H1 (cell line): ENCODE data around the gene FAM83B. TPM values are rescaled to one million over a fixed set of nuclear protein-coding genes. Genes with fewer than 3 reads are reported as not detected.

Experiments
- CTCF ChIA-PET: fragments of 300-600 bp; sonication (Branson Sonifier 250); formaldehyde crosslinking; loops from one replicate; lab custom pipeline; 2021; ENCODE audit not compliant: partially characterized antibody; lab: Charles Lee
- POLR2A ChIA-PET: fragments of 300-600 bp; sonication (Branson Sonifier 250); formaldehyde crosslinking; loops from one replicate; lab custom pipeline; 2021; ENCODE audit warnings: inconsistent platforms; ENCODE audit not compliant: partially characterized antibody; lab: Charles Lee
- DNase-seq, 2 experiments: peaks; one replicate each; pipeline versions ENCODE4 v3.0.0 to v3.0.0-alpha.2; 2010 to 2022; ENCODE audit warnings: low spot score in 2 of 2, low read depth in 1 of 2, mixed read lengths in 1 of 2
- FAIRE-seq: peaks from 2 replicates; lab custom pipeline; 2011; peaks lifted over from hg19 to GRCh38; lab: Jason Lieb, UNC
- H2AFZ ChIP-seq: 2 replicates; pipeline ENCODE4 v1.8.1; 2012; ENCODE audit warnings: low read length, inconsistent platforms
- H2AK5ac ChIP-seq: 2 replicates; pipeline ENCODE4 v1.6.1; 2013; ENCODE audit warnings: low read depth, low read length
- H2BK120ac ChIP-seq: replicated peaks from 2 replicates; pipeline ENCODE3; 2013; ENCODE audit warnings: low read depth, low read length, inconsistent platforms
- H2BK12ac ChIP-seq: 2 replicates; pipeline ENCODE4 v1.6.1; 2013; ENCODE audit warnings: low read depth, low read length
- H2BK15ac ChIP-seq: 2 replicates; pipeline ENCODE4 v1.6.1; 2013; ENCODE audit warnings: low read length
- H2BK20ac ChIP-seq: 2 replicates; pipeline ENCODE4 v1.6.1; 2013; ENCODE audit warnings: low read length
- H2BK5ac ChIP-seq: 2 replicates; pipeline ENCODE4 v1.6.1; 2013; ENCODE audit warnings: low read depth, low read length
- H3K14ac ChIP-seq: 2 replicates; pipeline ENCODE4 v1.6.1; 2013; ENCODE audit warnings: inconsistent platforms; ENCODE audit not compliant: insufficient read length
- H3K18ac ChIP-seq: 2 replicates; pipeline ENCODE4 v1.6.1; 2013; ENCODE audit warnings: low read length; ENCODE audit errors: extremely low read depth
- H3K23ac ChIP-seq: 2 replicates; pipeline ENCODE4 v1.6.1; 2013; ENCODE audit warnings: inconsistent platforms; ENCODE audit not compliant: insufficient read length
- H3K23me2 ChIP-seq: 2 replicates; pipeline ENCODE4 v1.6.1; 2013; ENCODE audit warnings: low read depth, low read length
- H3K27ac ChIP-seq: 2 replicates; pipeline ENCODE4 v1.6.1; 2011; ENCODE audit warnings: low read depth, low read length, inconsistent platforms
- H3K27me3 ChIP-seq, 4 experiments: replicated peaks in 1 of 4; 1 replicate in 1 of 4; 2 replicates in 3 of 4; pipeline versions ENCODE4 v1.6.1 to v1.8.1; 2011 to 2013; ENCODE audit warnings: low read length in 3 of 4, mild to moderate bottlenecking in 3 of 4, inconsistent platforms in 2 of 4, mixed read lengths in 2 of 4, moderate library complexity in 1 of 4; ENCODE audit not compliant: control insufficient read depth in 3 of 4, insufficient read depth in 3 of 4; ENCODE audit errors: extremely low read depth in 1 of 4
- H3K36me3 ChIP-seq, 4 experiments: 2 replicates each; pipeline versions ENCODE4 v1.6.1 to v1.8.1; 2011 to 2013; ENCODE audit warnings: mild to moderate bottlenecking in 4 of 4, low read length in 3 of 4, moderate library complexity in 2 of 4, control low read depth in 1 of 4, inconsistent platforms in 1 of 4; ENCODE audit not compliant: insufficient read depth in 4 of 4, control insufficient read depth in 2 of 4
- H3K4ac ChIP-seq: replicated peaks from 2 replicates; pipeline ENCODE3; 2013; ENCODE audit warnings: low read length, low read depth, mixed read lengths, inconsistent platforms; ENCODE audit not compliant: insufficient read length
- H3K4me1 ChIP-seq, 4 experiments: replicated peaks in 1 of 4; 1 replicate in 1 of 4; 2 replicates in 3 of 4; pipeline versions ENCODE4 v1.6.1 to v1.8.1; 2011 to 2013; ENCODE audit warnings: low read length in 3 of 4, inconsistent platforms in 2 of 4, mixed read lengths in 1 of 4; ENCODE audit not compliant: insufficient read depth in 4 of 4, control insufficient read depth in 3 of 4
- H3K4me2 ChIP-seq, 2 experiments: 2 replicates each; pipeline versions ENCODE4 v1.6.1 to v1.8.1; 2011 to 2013; ENCODE audit warnings: low read depth in 2 of 2, low read length in 2 of 2, control low read depth in 1 of 2, inconsistent platforms in 1 of 2, mild to moderate bottlenecking in 1 of 2; ENCODE audit not compliant: insufficient read depth in 1 of 2
- H3K4me3 ChIP-seq, 4 experiments: fragments of 200-600, 300-600 bp in 1 of 4; sonication (generic), shearing (Covaris generic), sonication (Bioruptor Twin) in 1 of 4; 2 replicates each; pipeline versions ENCODE4 v1.5.1 to v1.8.1; 2011 to 2016; ENCODE audit warnings: low read length in 4 of 4, low read depth in 3 of 4, control low read depth in 2 of 4, inconsistent platforms in 2 of 4, mild to moderate bottlenecking in 2 of 4, mixed read lengths in 1 of 4, moderate library complexity in 1 of 4; ENCODE audit not compliant: insufficient read depth in 2 of 4; ENCODE audit errors: extremely low read depth in 1 of 4
- H3K56ac ChIP-seq: replicated peaks from 2 replicates; pipeline ENCODE3; 2013; ENCODE audit warnings: low read depth, mild to moderate bottlenecking, mixed read lengths, low read length, inconsistent platforms; ENCODE audit not compliant: insufficient read length
- H3K79me1 ChIP-seq: 2 replicates; pipeline ENCODE4 v1.6.1; 2013; ENCODE audit warnings: low read depth, low read length, control low read depth
- H3K79me2 ChIP-seq, 2 experiments: 2 replicates each; pipeline versions ENCODE4 v1.6.1 to v1.8.1; 2012 to 2013; ENCODE audit warnings: low read length in 2 of 2, mild to moderate bottlenecking in 2 of 2, inconsistent platforms in 1 of 2; ENCODE audit not compliant: insufficient read depth in 2 of 2, control insufficient read depth in 1 of 2
- H3K9ac ChIP-seq, 4 experiments: replicated peaks in 1 of 4; 1 replicate in 1 of 4; 2 replicates in 3 of 4; pipeline versions ENCODE4 v1.6.1 to v1.8.1; 2011 to 2013; ENCODE audit warnings: low read depth in 3 of 4, low read length in 3 of 4, control low read depth in 2 of 4, mild to moderate bottlenecking in 2 of 4, moderate library complexity in 2 of 4, inconsistent platforms in 1 of 4; ENCODE audit errors: extremely low read depth in 1 of 4
- H3K9me3 ChIP-seq, 2 experiments: 2 replicates each; pipeline versions ENCODE4 v1.6.1 to v1.8.1; 2012 to 2013; ENCODE audit warnings: mild to moderate bottlenecking in 2 of 2, moderate library complexity in 2 of 2, control low read depth in 1 of 2, inconsistent platforms in 1 of 2, low read depth in 1 of 2, low read length in 1 of 2, mixed read lengths in 1 of 2; ENCODE audit not compliant: insufficient read depth in 2 of 2
- H4K20me1 ChIP-seq, 2 experiments: replicated peaks in 1 of 2; 2 replicates each; pipeline versions ENCODE3 to v1.8.1; 2011 to 2013; ENCODE audit warnings: inconsistent platforms in 2 of 2, low read length in 2 of 2, mild to moderate bottlenecking in 1 of 2; ENCODE audit not compliant: insufficient read depth in 2 of 2, control insufficient read depth in 1 of 2
- H4K5ac ChIP-seq: 2 replicates; pipeline ENCODE4 v1.6.1; 2013; ENCODE audit warnings: low read length, low read depth, mixed read lengths, inconsistent platforms; ENCODE audit not compliant: insufficient read length
- H4K8ac ChIP-seq: 2 replicates; pipeline ENCODE4 v1.8.0; 2013; ENCODE audit warnings: mild to moderate bottlenecking, moderate library complexity, low read length, inconsistent platforms; ENCODE audit not compliant: insufficient read depth; ENCODE audit errors: extremely low read depth
- H4K91ac ChIP-seq: replicated peaks from 2 replicates; pipeline ENCODE3; 2013; ENCODE audit warnings: low read length, mixed read lengths, inconsistent platforms; ENCODE audit not compliant: insufficient read length
- EGR1 ChIP-seq: IDR thresholded peaks from 2 replicates; pipeline ENCODE4 v1.6.1; 2011; ENCODE audit warnings: low read depth, low read length, borderline replicate concordance
- WGBS, 2 experiments: shearing (Covaris generic) in 1 of 2; methylation state at CpG; one replicate each; pipeline versions ENCODE4 v1.1.6 to v1.1.7; 2013 to 2015; ENCODE audit warnings: low lambda C conversion rate in 2 of 2, mixed read lengths in 2 of 2, inconsistent platforms in 1 of 2, low coverage in 1 of 2, missing lambda C conversion rate in 1 of 2; ENCODE audit not compliant: insufficient replicate concordance in 2 of 2, insufficient coverage in 1 of 2, insufficient read length in 1 of 2; ENCODE audit errors: extremely low coverage in 1 of 2, missing lambda C conversion rate in 1 of 2; 5-methylcytosine and 5-hydroxymethylcytosine counted together
- polyA plus RNA-seq, 7 experiments: library from polyadenylated mRNA; depleted of rRNA in 3 of 7; stranded (reverse) in 5 of 7; unstranded in 2 of 7; fragments of >200 nt in 5 of 7; fragments of 200-250 nt in 2 of 7; gene quantifications; 1 replicate in 5 of 7; 2 replicates in 1 of 7; 4 replicates in 1 of 7; pipeline versions ENCODE4 v1.2.1 to v1.2.3, GENCODE V29; 2011 to 2013; ENCODE audit warnings: missing spikeins in 2 of 7, mixed read lengths in 2 of 7
- total RNA-seq: library from RNA; stranded (reverse); fragmentation: NEBNext Ultra II Directional; extraction: Animal tissue kit (Norgen Biotek cat#: 25700); gene quantifications from 2 replicates; pipeline ENCODE4 v1.2.1, GENCODE V29; 2021

The FAM83B gene
- total and polyA plus RNA-seq, 2 of the 8 experiments (the other 6 are each of a cell fraction or from before 2014, with no cell fraction given) = 0.71 to 5.7 TPM

DNA sequence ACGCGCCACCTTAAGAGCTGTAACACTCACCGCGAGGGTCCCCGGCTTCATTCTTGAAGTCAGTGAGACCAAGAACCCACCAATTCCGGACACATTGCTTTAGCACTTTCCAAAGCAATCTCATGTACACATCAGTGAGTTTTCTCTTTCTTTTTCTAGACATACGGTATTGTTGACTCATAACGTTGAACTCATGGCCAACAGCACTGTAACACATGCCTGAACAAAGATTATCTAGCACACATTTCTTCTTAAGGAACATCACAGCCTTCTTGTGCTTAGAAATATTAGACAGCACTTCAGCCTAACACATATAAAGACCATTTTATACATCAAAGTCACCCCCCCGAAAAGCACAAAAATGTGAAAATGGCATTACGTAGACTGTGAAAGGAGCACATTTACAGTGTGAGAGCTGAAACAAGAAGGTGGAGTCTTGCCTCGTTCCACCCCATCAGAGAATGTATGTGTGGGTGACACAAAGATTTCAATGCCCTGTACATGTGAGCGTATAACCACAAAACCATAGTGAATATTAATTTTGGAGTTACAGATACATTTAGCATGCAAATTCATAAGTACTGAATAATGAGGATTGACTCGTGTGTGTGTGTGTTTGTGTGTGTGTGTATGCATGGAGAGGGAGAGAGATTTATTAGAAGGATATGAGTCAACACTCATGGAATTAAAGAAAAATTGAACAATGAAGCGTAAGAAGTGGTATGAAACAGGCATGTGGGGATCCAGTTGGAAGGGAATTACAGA lies 134.1 kb downstream of the FAM83B start:
- Histone ChIP-seq H2AK5ac (no peak overlapping the region), H4K20me1 (no peaks in the 10 kb centered on the region), H4K91ac (no peak overlapping the region), H3K18ac (no peak overlapping the region), H3K4me1 (no peaks in the 10 kb centered on the region), H3K36me3 (no peaks in the 10 kb centered on the region), H3K9me3 (no peaks in the 10 kb centered on the region), H2BK15ac (no peak overlapping the region), H3K4ac (no peak overlapping the region), H3K79me2 (no peaks in the 10 kb centered on the region), H3K56ac (no peak overlapping the region), H3K14ac (no peak overlapping the region), H3K23me2 (no peaks in the 10 kb centered on the region), H3K9ac (no peak overlapping the region), H4K5ac (no peak overlapping the region), H2BK12ac (no peak overlapping the region), H2BK20ac (no peak overlapping the region), H2BK120ac (no peak overlapping the region), H3K27ac (no peak overlapping the region), H2AFZ (no peak overlapping the region), H3K23ac (no peak overlapping the region), H3K27me3 (no peaks in the 10 kb centered on the region), H3K4me3 (no peak overlapping the region), H2BK5ac (no peak overlapping the region), H3K79me1 (no peaks in the 10 kb centered on the region), H3K4me2 (no peak overlapping the region), H4K8ac (no peak overlapping the region)
- no peak for DNase-seq
- WGBS, 2 experiments = 96% methylated on average over 14 of the region's 14 CpGs; no CpG with 5 or more reads in 1 of the 2 experiments
- FAIRE-seq = no peak
- CTCF ChIA-PET = no interaction called here
- POLR2A ChIA-PET = no interaction called here
- no peak for TF ChIP-seq EGR1
